Measurements from ENCODE around the gene CCNK.

DNA sequence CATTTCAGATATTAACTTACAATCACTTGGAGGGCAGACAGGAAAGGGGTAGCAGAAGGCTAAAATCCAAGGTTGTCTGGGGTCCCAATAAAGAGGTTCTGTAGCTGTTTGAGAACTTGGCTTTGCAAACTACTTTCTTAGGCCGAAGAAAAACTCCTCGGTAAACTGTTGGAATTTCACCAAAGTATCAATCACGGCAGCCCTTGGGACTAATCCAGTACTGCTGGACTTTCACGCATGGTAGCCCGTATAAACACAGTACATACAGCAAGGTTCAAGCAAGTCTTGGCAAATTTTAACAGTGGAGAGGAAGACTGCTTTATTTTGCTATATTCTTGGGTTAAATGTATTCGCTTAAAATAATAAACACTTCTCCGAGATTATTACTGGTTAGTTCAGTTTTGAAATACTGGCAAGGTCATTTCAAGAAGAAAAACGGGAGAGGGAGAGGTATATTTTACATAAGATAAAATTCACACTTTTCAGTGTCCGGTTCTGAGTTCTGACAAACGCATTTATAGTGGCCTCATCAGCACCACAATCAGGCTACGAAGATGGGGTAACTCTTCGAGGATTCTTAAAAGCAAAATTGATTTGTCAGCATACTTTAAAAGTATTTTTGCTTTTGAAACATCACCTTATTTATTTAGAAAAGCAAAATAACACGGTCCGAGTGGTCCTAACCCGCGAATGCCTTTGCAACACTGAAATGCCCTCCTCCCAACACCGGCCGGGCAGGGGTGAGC lies 1.9 kb upstream of the CCNK start:
- TF ChIP-seq TAF1 (IDR thresholded peaks at IDR 0.05; ENCODE audit: borderline replicate concordance, insufficient read depth, low read length) (no peak), SIN3A (IDR thresholded peaks at IDR 0.05; ENCODE audit: borderline replicate concordance, insufficient read depth, low read length) (no peak), FOXP2 (optimal IDR thresholded peaks at IDR 0.05; ENCODE audit: borderline replicate concordance, extremely low read depth, extremely low read length, insufficient read depth) (no peak), POLR2AphosphoS5 (IDR thresholded peaks at IDR 0.05; ENCODE audit: low read depth, low read length) (no peak)

All from PFSK-1 (cell line).